ENCODE results near the gene VSTM4.

DNA sequence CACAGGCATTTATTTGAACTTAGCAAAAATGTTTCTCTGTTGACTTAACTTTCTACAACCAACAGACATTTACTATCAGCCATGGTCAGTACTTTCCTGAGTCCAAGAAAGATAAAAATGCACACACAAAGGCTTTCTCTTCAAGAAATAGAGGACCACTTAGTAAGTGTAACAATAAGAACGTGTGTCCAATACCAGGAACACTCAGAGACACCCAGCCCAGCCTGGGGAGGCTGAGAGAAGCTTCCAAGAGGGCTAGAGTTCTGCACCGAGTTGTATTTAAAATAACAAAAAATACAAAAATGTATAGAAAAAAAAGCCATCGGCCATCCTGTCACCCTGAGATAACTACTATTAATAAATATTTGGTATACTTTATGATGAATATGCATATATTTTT is 35.8 kb downstream of the VSTM4 start:
- TF ChIP-seq, protein P1, sequence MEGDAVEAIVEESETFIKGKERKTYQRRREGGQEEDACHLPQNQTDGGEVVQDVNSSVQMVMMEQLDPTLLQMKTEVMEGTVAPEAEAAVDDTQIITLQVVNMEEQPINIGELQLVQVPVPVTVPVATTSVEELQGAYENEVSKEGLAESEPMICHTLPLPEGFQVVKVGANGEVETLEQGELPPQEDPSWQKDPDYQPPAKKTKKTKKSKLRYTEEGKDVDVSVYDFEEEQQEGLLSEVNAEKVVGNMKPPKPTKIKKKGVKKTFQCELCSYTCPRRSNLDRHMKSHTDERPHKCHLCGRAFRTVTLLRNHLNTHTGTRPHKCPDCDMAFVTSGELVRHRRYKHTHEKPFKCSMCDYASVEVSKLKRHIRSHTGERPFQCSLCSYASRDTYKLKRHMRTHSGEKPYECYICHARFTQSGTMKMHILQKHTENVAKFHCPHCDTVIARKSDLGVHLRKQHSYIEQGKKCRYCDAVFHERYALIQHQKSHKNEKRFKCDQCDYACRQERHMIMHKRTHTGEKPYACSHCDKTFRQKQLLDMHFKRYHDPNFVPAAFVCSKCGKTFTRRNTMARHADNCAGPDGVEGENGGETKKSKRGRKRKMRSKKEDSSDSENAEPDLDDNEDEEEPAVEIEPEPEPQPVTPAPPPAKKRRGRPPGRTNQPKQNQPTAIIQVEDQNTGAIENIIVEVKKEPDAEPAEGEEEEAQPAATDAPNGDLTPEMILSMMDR (IDR thresholded peaks at IDR 0.05): no peak
- no peak for TF ChIP-seq EZH2 (IDR thresholded peaks at IDR 0.05; ENCODE audit: borderline replicate concordance, insufficient read depth, low read depth, low read length, poor library complexity, severe bottlenecking)

Measured in B cell (primary cell).